ENCODE data around the gene PCBP3. TPM values are rescaled to one million over a fixed set of nuclear protein-coding genes. Genes with fewer than 3 reads are reported as not detected.

Gene PCBP3
- polyA plus RNA-seq, 1 donor (not counting 4 experiments of a cell fraction or from before 2014, with no cell fraction given) = 0.25 TPM

DNA sequence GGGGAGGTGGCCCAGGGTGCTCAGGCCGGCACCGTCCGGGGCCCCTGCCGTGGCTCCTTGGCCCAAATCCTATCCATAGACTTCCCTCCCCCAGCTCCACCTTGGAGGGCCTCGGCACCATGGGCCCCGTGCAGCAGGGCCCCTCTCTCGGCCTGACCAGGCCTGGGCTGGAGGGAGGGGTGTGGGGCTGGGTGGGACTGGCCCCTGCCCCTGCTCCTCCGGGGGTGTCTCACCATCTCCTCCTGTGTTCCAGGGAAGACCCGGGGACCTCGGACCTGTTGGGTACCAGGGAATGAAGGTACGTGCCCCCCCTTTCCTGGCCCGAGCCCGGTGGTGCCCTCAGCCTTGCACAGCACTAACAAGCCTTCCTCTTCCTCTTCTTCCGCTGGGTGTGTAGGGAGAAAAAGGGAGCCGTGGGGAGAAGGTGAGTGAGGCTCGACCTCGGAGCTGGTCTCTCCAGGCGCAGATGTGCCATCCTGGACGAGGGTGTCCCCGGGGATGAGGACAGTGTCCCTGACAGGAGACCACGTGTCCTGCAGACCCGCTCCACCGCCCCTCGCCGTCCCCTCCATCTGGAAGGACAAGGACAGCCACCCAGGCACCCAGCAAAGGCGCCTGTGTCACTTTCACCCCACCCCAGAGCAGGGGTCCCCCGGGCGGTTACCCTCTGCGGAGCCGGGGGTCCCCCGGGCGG, 346.0 kb downstream of the PCBP3 start:
- TF ChIP-seq, protein P1, sequence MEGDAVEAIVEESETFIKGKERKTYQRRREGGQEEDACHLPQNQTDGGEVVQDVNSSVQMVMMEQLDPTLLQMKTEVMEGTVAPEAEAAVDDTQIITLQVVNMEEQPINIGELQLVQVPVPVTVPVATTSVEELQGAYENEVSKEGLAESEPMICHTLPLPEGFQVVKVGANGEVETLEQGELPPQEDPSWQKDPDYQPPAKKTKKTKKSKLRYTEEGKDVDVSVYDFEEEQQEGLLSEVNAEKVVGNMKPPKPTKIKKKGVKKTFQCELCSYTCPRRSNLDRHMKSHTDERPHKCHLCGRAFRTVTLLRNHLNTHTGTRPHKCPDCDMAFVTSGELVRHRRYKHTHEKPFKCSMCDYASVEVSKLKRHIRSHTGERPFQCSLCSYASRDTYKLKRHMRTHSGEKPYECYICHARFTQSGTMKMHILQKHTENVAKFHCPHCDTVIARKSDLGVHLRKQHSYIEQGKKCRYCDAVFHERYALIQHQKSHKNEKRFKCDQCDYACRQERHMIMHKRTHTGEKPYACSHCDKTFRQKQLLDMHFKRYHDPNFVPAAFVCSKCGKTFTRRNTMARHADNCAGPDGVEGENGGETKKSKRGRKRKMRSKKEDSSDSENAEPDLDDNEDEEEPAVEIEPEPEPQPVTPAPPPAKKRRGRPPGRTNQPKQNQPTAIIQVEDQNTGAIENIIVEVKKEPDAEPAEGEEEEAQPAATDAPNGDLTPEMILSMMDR (optimal IDR thresholded peaks at IDR 0.05 in 1 of 3, IDR thresholded peaks at IDR 0.05 in 1 of 3, conservative IDR thresholded peaks at IDR 0.05 in 1 of 3; ENCODE audit: extremely low read depth in 1 of 3, insufficient read depth in 2 of 3, low read length in 3 of 3) = no peak
- no peak for TF ChIP-seq EZH2 (IDR thresholded peaks at IDR 0.05; ENCODE audit: low read length)
- H4K20me1 ChIP-seq (ENCODE audit: control insufficient read depth, extremely low read depth, insufficient read depth, low read length) = no peaks in the 10 kb centered on the region
- H3K27ac ChIP-seq (ENCODE audit: control insufficient read depth, insufficient read depth, low read length) = no peak overlapping the region
- no peak overlapping the region for H3K4me2 ChIP-seq (ENCODE audit: control insufficient read depth, extremely low read depth, insufficient read depth, low read depth, low read length)
- H3K9ac ChIP-seq (ENCODE audit: control insufficient read depth, extremely low read depth, insufficient read depth, low read length) = no peak overlapping the region
- no peak overlapping the region for H3K4me3 ChIP-seq (ENCODE audit: control insufficient read depth in 2 of 3, extremely low read depth in 1 of 3, insufficient read depth in 2 of 3, low read depth in 1 of 3, low read length in 3 of 3)
- no peaks in the 10 kb centered on the region for H3K9me3 ChIP-seq (ENCODE audit: control insufficient read depth, low read depth, low read length)
- FAIRE-seq = no peak
- H3K36me3 ChIP-seq (ENCODE audit: control insufficient read depth in 2 of 2, extremely low read depth in 1 of 2, insufficient read depth in 2 of 2, low read length in 2 of 2) = no peaks in the 10 kb centered on the region
- H3K79me2 ChIP-seq (ENCODE audit: control insufficient read depth, insufficient read depth, low read length) = no peaks in the 10 kb centered on the region
- no peak for DNase-seq (ENCODE audit: low read depth, low spot score)
- dilution Hi-C loops (cut with MboI; ENCODE audit: extremely low pct_ligation_motif_present, low sequenced_read_pairs) = no loop called here
- H3K4me1 ChIP-seq (ENCODE audit: control insufficient read depth, extremely low read depth, insufficient read depth, low read length) = no peaks in the 10 kb centered on the region
- no peaks in the 10 kb centered on the region for H3K9me1 ChIP-seq (ENCODE audit: control insufficient read depth, extremely low read depth, insufficient read depth, low read length)
- H3K27me3 ChIP-seq (ENCODE audit: control insufficient read depth, extremely low read depth, insufficient read depth, low read length) = no peaks in the 10 kb centered on the region
- no peak overlapping the region for H2AFZ ChIP-seq (ENCODE audit: control insufficient read depth, low read length)

DNA sequence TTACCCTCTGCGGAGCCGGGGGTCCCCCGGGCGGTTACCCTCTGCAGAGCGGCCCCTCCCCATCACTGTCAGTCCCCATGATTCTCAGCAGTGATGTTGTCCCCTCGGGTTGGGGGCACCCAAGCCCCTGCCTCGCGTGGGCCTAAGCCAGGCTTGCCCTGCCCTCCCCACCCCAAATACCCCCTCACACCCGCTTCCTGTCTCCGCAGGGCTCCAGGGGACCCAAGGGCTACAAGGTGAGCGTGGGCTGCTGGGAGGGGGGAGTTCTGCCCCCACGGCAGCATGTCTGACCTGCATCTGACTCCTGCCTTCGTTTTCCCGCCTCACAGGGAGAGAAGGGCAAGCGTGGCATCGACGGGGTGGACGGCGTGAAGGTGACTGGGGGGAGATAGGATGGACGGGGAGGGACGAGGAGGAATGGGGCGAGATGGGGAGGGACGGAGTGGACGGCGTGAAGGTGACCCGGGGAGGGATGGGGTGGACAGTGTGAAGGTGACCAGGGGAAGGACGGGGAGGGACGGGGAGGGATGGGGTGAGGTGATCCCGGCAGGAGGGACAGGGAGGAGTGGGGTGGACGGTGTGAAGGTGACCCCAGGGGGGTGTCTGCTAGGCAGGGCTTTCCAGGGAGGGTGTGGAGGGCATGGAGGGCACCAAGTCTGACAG, 346.7 kb downstream of the PCBP3 start:
- dilution Hi-C loops (cut with MboI; ENCODE audit: extremely low pct_ligation_motif_present, low sequenced_read_pairs) = no loop called here
- H3K9me3 ChIP-seq (ENCODE audit: control insufficient read depth, low read depth, low read length) = no peaks in the 10 kb centered on the region
- H3K27me3 ChIP-seq (ENCODE audit: control insufficient read depth, extremely low read depth, insufficient read depth, low read length) = no peaks in the 10 kb centered on the region
- H3K9ac ChIP-seq (ENCODE audit: control insufficient read depth, extremely low read depth, insufficient read depth, low read length) = no peak overlapping the region
- H4K20me1 ChIP-seq (ENCODE audit: control insufficient read depth, extremely low read depth, insufficient read depth, low read length) = no peaks in the 10 kb centered on the region
- TF ChIP-seq, protein P1 (optimal IDR thresholded peaks at IDR 0.05 in 1 of 3, IDR thresholded peaks at IDR 0.05 in 1 of 3, conservative IDR thresholded peaks at IDR 0.05 in 1 of 3; ENCODE audit: extremely low read depth in 1 of 3, insufficient read depth in 2 of 3, low read length in 3 of 3) = no peak
- no peak for TF ChIP-seq EZH2 (IDR thresholded peaks at IDR 0.05; ENCODE audit: low read length)
- no peak for FAIRE-seq
- no peak for DNase-seq (ENCODE audit: low read depth, low spot score)
- no peak overlapping the region for H2AFZ ChIP-seq (ENCODE audit: control insufficient read depth, low read length)
- no peak overlapping the region for H3K4me2 ChIP-seq (ENCODE audit: control insufficient read depth, extremely low read depth, insufficient read depth, low read depth, low read length)
- H3K36me3 ChIP-seq (ENCODE audit: control insufficient read depth in 2 of 2, extremely low read depth in 1 of 2, insufficient read depth in 2 of 2, low read length in 2 of 2) = no peaks in the 10 kb centered on the region
- H3K9me1 ChIP-seq (ENCODE audit: control insufficient read depth, extremely low read depth, insufficient read depth, low read length) = no peaks in the 10 kb centered on the region
- no peak overlapping the region for H3K4me3 ChIP-seq (ENCODE audit: control insufficient read depth in 2 of 3, extremely low read depth in 1 of 3, insufficient read depth in 2 of 3, low read depth in 1 of 3, low read length in 3 of 3)
- H3K4me1 ChIP-seq (ENCODE audit: control insufficient read depth, extremely low read depth, insufficient read depth, low read length) = no peaks in the 10 kb centered on the region
- H3K79me2 ChIP-seq (ENCODE audit: control insufficient read depth, insufficient read depth, low read length) = no peaks in the 10 kb centered on the region
- no peak overlapping the region for H3K27ac ChIP-seq (ENCODE audit: control insufficient read depth, insufficient read depth, low read length)
